Keratinocyte (primary cell): Measurements from ENCODE around the gene SPIN2A. TPM values are rescaled to one million over a fixed set of nuclear protein-coding genes. Genes with fewer than 3 reads are reported as not detected.

Experiments used
- DNase-seq: peaks from one replicate; pipeline ENCODE4 v3.0.0-alpha.2; 2011; ENCODE audit warnings: low read depth, missing footprints, low spot score
- FAIRE-seq: peaks from 2 replicates; lab custom pipeline; 2011; peaks lifted over from hg19 to GRCh38; lab: Jason Lieb, UNC
- H2AFZ ChIP-seq: 2 replicates; pipeline ENCODE4 v1.6.0; 2012; ENCODE audit warnings: low read length, control low read depth, inconsistent platforms; ENCODE audit not compliant: control insufficient read depth
- H3K27ac ChIP-seq: 2 replicates; pipeline ENCODE4 v1.5.1; 2011; ENCODE audit warnings: low read length; ENCODE audit not compliant: control insufficient read depth, insufficient read depth
- H3K27me3 ChIP-seq: 3 replicates; pipeline ENCODE4 v1.6.0; 2011; ENCODE audit warnings: low read length; ENCODE audit not compliant: control insufficient read depth, insufficient read depth; ENCODE audit errors: extremely low read depth
- H3K36me3 ChIP-seq, 2 experiments: 2 replicates in 1 of 2; 3 replicates in 1 of 2; pipeline ENCODE4 v1.5.1; 2011; ENCODE audit warnings: low read length in 2 of 2, mild to moderate bottlenecking in 1 of 2; ENCODE audit not compliant: control insufficient read depth in 2 of 2, insufficient read depth in 2 of 2; ENCODE audit errors: extremely low read depth in 1 of 2
- H3K4me1 ChIP-seq: 3 replicates; pipeline ENCODE4 v1.5.1; 2011; ENCODE audit warnings: low read length; ENCODE audit not compliant: control insufficient read depth, insufficient read depth; ENCODE audit errors: extremely low read depth
- H3K4me2 ChIP-seq: 3 replicates; pipeline ENCODE4 v1.6.0; 2011; ENCODE audit warnings: low read depth, low read length; ENCODE audit not compliant: control insufficient read depth, insufficient read depth; ENCODE audit errors: extremely low read depth
- H3K4me3 ChIP-seq, 3 experiments: fragments of 200-600 bp in 1 of 3; sonication (generic) in 1 of 3; 2 replicates in 2 of 3; 3 replicates in 1 of 3; pipeline ENCODE4 v1.5.1; 2011 to 2016; ENCODE audit warnings: low read length in 3 of 3, mild to moderate bottlenecking in 3 of 3, control low read depth in 2 of 3, inconsistent platforms in 1 of 3, low read depth in 1 of 3, mixed read lengths in 1 of 3, mixed run types in 1 of 3, moderate library complexity in 1 of 3; ENCODE audit not compliant: control insufficient read depth in 2 of 3, insufficient read depth in 2 of 3; ENCODE audit errors: extremely low read depth in 1 of 3
- H3K79me2 ChIP-seq: 2 replicates; pipeline ENCODE4 v1.6.0; 2012; ENCODE audit warnings: low read length; ENCODE audit not compliant: control insufficient read depth, insufficient read depth
- H3K9ac ChIP-seq: 3 replicates; pipeline ENCODE4 v1.6.0; 2011; ENCODE audit warnings: low read length; ENCODE audit not compliant: control insufficient read depth, insufficient read depth; ENCODE audit errors: extremely low read depth
- H3K9me1 ChIP-seq: 3 replicates; pipeline ENCODE4 v1.6.0; 2011; ENCODE audit warnings: low read length; ENCODE audit not compliant: control insufficient read depth, insufficient read depth; ENCODE audit errors: extremely low read depth
- H3K9me3 ChIP-seq: 2 replicates; pipeline ENCODE4 v1.5.1; 2012; ENCODE audit warnings: low read depth, low read length; ENCODE audit not compliant: control insufficient read depth
- H4K20me1 ChIP-seq: 3 replicates; pipeline ENCODE4 v1.6.0; 2011; ENCODE audit warnings: low read length; ENCODE audit not compliant: control insufficient read depth, insufficient read depth; ENCODE audit errors: extremely low read depth
- CTCF ChIP-seq, 3 experiments: IDR thresholded peaks in 1 of 3; conservative IDR thresholded peaks in 1 of 3; optimal IDR thresholded peaks in 1 of 3; 2 replicates in 2 of 3; 3 replicates in 1 of 3; pipeline versions ENCODE3 to v1.5.1; 2011; ENCODE audit warnings: low read length in 3 of 3, mild to moderate bottlenecking in 3 of 3, moderate library complexity in 2 of 3, control low read depth in 1 of 3, inconsistent platforms in 1 of 3; ENCODE audit not compliant: insufficient read depth in 2 of 3; ENCODE audit errors: extremely low read depth in 1 of 3
- EZH2 ChIP-seq: IDR thresholded peaks from one replicate; pipeline ENCODE4 v1.6.1; 2012; ENCODE audit warnings: inconsistent platforms, mild to moderate bottlenecking, low read length, moderate library complexity
- dilution Hi-C: fragments of 300-500 bp; cut with MboI; formaldehyde crosslinking; loops from one replicate; pipeline ENCODE4 v1.7.0; 2020; ENCODE audit warnings: low sequenced_read_pairs; ENCODE audit not compliant: extremely low pct_ligation_motif_present
- polyA plus RNA-seq, 5 experiments: library from polyadenylated mRNA; depleted of rRNA in 3 of 5; stranded (reverse) in 3 of 5; stranded (forward) in 1 of 5; unstranded in 1 of 5; fragments of >200 nt; gene quantifications; 1 replicate in 1 of 5; 2 replicates in 3 of 5; 3 replicates in 1 of 5; pipeline versions ENCODE4 v1.2.1 to v1.2.3, GENCODE V29; 2011 to 2012; ENCODE audit warnings: missing spikeins in 2 of 5, low read depth in 1 of 5, low replicate concordance in 1 of 5

The SPIN2A gene
- polyA plus RNA-seq, 1 donor (not counting 4 experiments of a cell fraction or from before 2014, with no cell fraction given), result 0.42 TPM

- no peak overlapping the region for H3K4me3 ChIP-seq
- H3K9me3 ChIP-seq, result no peaks in the 10 kb centered on the region
- DNase-seq (no peak), FAIRE-seq (no peak)
- no peak overlapping the region for H3K9ac ChIP-seq
- H3K4me1 ChIP-seq, result no peaks in the 10 kb centered on the region
- H2AFZ ChIP-seq, result no peak overlapping the region
- dilution Hi-C loops, result no loop called here
- TF ChIP-seq EZH2, result no peak
- TF ChIP-seq CTCF (optimal IDR thresholded peaks at IDR 0.05 in 1 of 3, IDR thresholded peaks at IDR 0.05 in 1 of 3, conservative IDR thresholded peaks at IDR 0.05 in 1 of 3; ENCODE audit: extremely low read depth in 1 of 3, insufficient read depth in 2 of 3, low read length in 3 of 3), result no peak
- no peaks in the 10 kb centered on the region for H3K36me3 ChIP-seq
- no peaks in the 10 kb centered on the region for H4K20me1 ChIP-seq
- H3K9me1 ChIP-seq, result no peaks in the 10 kb centered on the region
- no peaks in the 10 kb centered on the region for H3K27me3 ChIP-seq
- no peak overlapping the region for H3K27ac ChIP-seq
- no peak overlapping the region for H3K4me2 ChIP-seq
- no peaks in the 10 kb centered on the region for H3K79me2 ChIP-seq
Measured at GRCh38 chrX:57172544-57172943, 35.3 kb upstream of the SPIN2A start.

GRCh38 chrX:57156397-57157049, 19.3 kb upstream of the SPIN2A start:
- H3K4me1 ChIP-seq, result no peaks in the 10 kb centered on the region
- no peak for DNase-seq
- H3K4me2 ChIP-seq, result no peak overlapping the region
- H3K36me3 ChIP-seq, result no peaks in the 10 kb centered on the region
- no peak for FAIRE-seq
- H3K27me3 ChIP-seq, result no peaks in the 10 kb centered on the region
- no peak overlapping the region for H3K27ac ChIP-seq
- no peak overlapping the region for H3K4me3 ChIP-seq
- H2AFZ ChIP-seq, result no peak overlapping the region
- H3K9me1 ChIP-seq, result no peaks in the 10 kb centered on the region
- H3K9ac ChIP-seq, result no peak overlapping the region
- no peaks in the 10 kb centered on the region for H3K79me2 ChIP-seq
- dilution Hi-C loops, result no loop called here
- H4K20me1 ChIP-seq, result no peaks in the 10 kb centered on the region
- peak; percentile 14 to 64 (median 58) for TF ChIP-seq CTCF (optimal IDR thresholded peaks at IDR 0.05 in 1 of 3, IDR thresholded peaks at IDR 0.05 in 1 of 3, conservative IDR thresholded peaks at IDR 0.05 in 1 of 3; ENCODE audit: extremely low read depth in 1 of 3, insufficient read depth in 2 of 3, low read length in 3 of 3)
- TF ChIP-seq EZH2, result no peak
- H3K9me3 ChIP-seq, result no peaks in the 10 kb centered on the region
